ENCODE measurements around the gene NIN.

The NIN gene

DNA sequence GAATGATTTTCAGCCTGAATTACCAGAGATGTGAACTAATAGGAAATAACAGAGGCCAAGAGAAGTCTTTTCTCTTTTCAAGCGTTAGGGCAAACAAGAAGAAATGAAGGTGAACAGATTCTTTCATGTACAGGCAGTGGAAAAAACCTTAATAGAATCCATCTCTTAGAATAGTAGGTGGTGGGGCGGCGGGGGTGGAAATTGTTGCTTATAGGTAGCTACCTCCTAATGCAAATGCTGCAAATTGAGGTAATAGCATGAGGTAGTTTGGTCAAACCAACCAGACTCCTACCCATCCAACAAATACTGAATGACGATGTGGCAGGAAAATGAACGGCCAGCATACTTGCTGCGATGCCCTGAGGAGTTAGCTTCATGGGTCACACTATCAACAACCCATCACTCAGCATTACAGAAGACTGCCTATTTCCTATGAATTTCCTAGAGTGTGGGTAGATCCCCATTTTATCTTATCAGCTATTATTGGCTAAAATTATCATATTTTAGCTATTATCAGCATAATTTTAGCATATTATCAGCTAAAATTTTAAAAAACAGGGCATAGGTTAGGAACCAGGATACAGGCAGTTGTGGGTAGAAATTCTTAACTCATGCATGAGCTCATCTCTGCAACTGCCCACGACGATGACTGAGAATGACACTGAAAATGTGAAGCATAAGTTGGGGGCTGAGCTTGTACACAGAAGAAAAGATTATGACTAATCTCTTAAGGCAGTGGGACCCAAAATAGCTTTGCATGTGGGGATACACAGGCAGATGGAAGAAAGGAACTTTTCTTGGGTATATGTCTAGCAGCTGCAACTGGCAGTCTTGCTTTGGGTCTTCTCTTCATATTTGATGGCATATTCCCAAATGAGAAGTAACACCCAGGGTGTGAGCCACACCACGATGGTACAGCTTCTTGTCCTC is 68.7 kb downstream of the NIN start:
- Histone ChIP-seq H3K9ac (ENCODE audit: insufficient read length) (no peak overlapping the region), H3K4me3 (no peak overlapping the region), H3K27ac (no peak overlapping the region), H3K36me3 (ENCODE audit: insufficient read depth, low read length) (peaks cover 64% of the 10 kb centered on the region), H3K9me3 (ENCODE audit: low read depth, low read length) (no peaks in the 10 kb centered on the region)
- TF ChIP-seq EZH2 (IDR thresholded peaks at IDR 0.05) (no peak), POLR2AphosphoS5 (IDR thresholded peaks at IDR 0.05; ENCODE audit: borderline replicate concordance, low read depth, low read length) (no peak), FOXP2 (optimal IDR thresholded peaks at IDR 0.05; ENCODE audit: control extremely low read depth, extremely low read length, insufficient read depth) (no peak)
- DNase-seq (ENCODE audit: low read depth, low spot score) = no peak

DNA sequence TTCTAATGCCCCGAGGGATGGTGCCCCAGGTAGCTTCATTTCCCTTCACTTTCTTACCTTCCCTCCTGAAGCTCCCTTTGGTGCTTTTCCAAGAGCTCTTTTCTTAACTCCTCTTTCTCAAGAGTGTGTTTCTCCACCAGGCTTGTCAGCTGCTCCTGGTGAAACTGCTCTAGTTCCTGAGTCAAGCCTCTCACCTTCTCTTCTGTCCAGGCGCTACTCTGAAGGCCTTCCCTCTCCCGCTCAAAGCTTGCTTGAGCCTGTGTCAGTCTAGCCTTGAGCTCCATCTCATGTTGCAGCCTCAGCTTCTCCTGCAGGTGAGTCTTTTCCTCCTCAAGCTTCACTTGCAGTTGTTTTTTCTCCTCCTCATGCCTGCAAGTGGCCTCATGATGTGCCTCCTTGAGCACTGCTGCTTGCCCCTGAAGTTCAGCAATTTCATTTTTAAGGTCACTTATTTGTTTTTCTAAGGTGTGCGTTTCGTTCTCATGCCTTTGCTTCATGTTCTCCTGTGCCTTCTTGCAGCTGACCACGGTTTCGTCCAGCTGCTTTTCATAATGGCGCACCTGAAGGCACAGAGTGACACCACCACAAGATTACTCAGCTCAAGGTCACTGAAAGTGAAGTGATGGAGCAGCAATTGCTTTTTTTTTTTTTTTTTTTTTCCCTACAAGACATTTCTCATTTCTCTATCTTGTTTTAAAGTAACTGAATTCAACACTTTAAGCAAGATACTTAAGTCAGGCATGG is 71.0 kb downstream of the NIN start:
- Histone ChIP-seq H3K4me3 (no peak overlapping the region), H3K27ac (no peak overlapping the region), H3K9me3 (ENCODE audit: low read depth, low read length) (no peaks in the 10 kb centered on the region), H3K9ac (ENCODE audit: insufficient read length) (no peak overlapping the region), H3K36me3 (ENCODE audit: insufficient read depth, low read length) (peaks cover 54% of the 10 kb centered on the region)
- TF ChIP-seq POLR2AphosphoS5 (IDR thresholded peaks at IDR 0.05; ENCODE audit: borderline replicate concordance, low read depth, low read length) = no peak
- DNase-seq (ENCODE audit: low read depth, low spot score) = no peak

DNA sequence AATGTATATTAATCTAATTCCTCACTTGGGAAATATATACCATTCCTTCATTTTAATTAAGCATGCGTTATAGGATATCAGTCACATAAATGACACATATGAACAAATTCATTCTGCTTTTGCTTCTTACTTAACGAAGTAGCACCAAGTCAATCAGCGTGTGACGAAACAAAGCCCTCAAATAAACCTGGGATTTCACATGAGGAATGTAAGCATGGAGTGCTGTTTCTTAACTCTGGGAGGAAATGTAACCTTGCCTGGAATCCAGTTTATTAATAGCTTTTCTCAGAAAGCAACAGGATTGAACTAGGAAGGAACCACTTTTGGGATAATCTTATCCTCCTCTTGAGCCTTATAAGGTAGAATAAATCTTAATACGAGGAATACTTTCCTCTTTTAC is 72.0 kb downstream of the NIN start:
- no peak for DNase-seq (ENCODE audit: low read depth, low spot score)
- Histone ChIP-seq H3K9ac (ENCODE audit: insufficient read length) (no peak overlapping the region), H3K9me3 (ENCODE audit: low read depth, low read length) (no peaks in the 10 kb centered on the region), H3K27ac (no peak overlapping the region), H3K4me3 (no peak overlapping the region), H3K36me3 (ENCODE audit: insufficient read depth, low read length) (peaks cover 60% of the 10 kb centered on the region)
- TF ChIP-seq EZH2 (IDR thresholded peaks at IDR 0.05) (no peak), FOXP2 (optimal IDR thresholded peaks at IDR 0.05; ENCODE audit: control extremely low read depth, extremely low read length, insufficient read depth) (no peak), POLR2AphosphoS5 (IDR thresholded peaks at IDR 0.05; ENCODE audit: borderline replicate concordance, low read depth, low read length) (no peak)

GRCh38 chr14:50758305-50758704 is 72.7 kb downstream of the NIN start:
- Histone ChIP-seq H3K9ac (ENCODE audit: insufficient read length) (no peak overlapping the region), H3K9me3 (ENCODE audit: low read depth, low read length) (no peaks in the 10 kb centered on the region), H3K27ac (no peak overlapping the region), H3K36me3 (ENCODE audit: insufficient read depth, low read length) (peaks cover 60% of the 10 kb centered on the region), H3K4me3 (no peak overlapping the region)
- no peak for DNase-seq (ENCODE audit: low read depth, low spot score)
- no peak for TF ChIP-seq POLR2AphosphoS5 (IDR thresholded peaks at IDR 0.05; ENCODE audit: borderline replicate concordance, low read depth, low read length)
- TF ChIP-seq EZH2 (IDR thresholded peaks at IDR 0.05) = no peak
- no peak for TF ChIP-seq FOXP2 (optimal IDR thresholded peaks at IDR 0.05; ENCODE audit: control extremely low read depth, extremely low read length, insufficient read depth)

GRCh38 chr14:50757702-50758101 is 73.3 kb downstream of the NIN start:
- no peak for DNase-seq (ENCODE audit: low read depth, low spot score)
- Histone ChIP-seq H3K36me3 (ENCODE audit: insufficient read depth, low read length) (peaks cover 58% of the 10 kb centered on the region), H3K27ac (no peak overlapping the region), H3K9me3 (ENCODE audit: low read depth, low read length) (no peaks in the 10 kb centered on the region), H3K9ac (ENCODE audit: insufficient read length) (no peak overlapping the region), H3K4me3 (no peak overlapping the region)
- no peak for TF ChIP-seq EZH2 (IDR thresholded peaks at IDR 0.05)
- no peak for TF ChIP-seq POLR2AphosphoS5 (IDR thresholded peaks at IDR 0.05; ENCODE audit: borderline replicate concordance, low read depth, low read length)
- TF ChIP-seq FOXP2 (optimal IDR thresholded peaks at IDR 0.05; ENCODE audit: control extremely low read depth, extremely low read length, insufficient read depth) = no peak

GRCh38 chr14:50756300-50756699 is 74.7 kb downstream of the NIN start:
- no peak for TF ChIP-seq EZH2 (IDR thresholded peaks at IDR 0.05)
- no peak for TF ChIP-seq POLR2AphosphoS5 (IDR thresholded peaks at IDR 0.05; ENCODE audit: borderline replicate concordance, low read depth, low read length)
- no peak for TF ChIP-seq FOXP2 (optimal IDR thresholded peaks at IDR 0.05; ENCODE audit: control extremely low read depth, extremely low read length, insufficient read depth)
- peaks cover 57% of the 10 kb centered on the region for H3K36me3 ChIP-seq (ENCODE audit: insufficient read depth, low read length)
- H3K4me3 ChIP-seq = no peak overlapping the region
- H3K27ac ChIP-seq = no peak overlapping the region
- DNase-seq (ENCODE audit: low read depth, low spot score) = no peak
- H3K9ac ChIP-seq (ENCODE audit: insufficient read length) = no peak overlapping the region
- no peaks in the 10 kb centered on the region for H3K9me3 ChIP-seq (ENCODE audit: low read depth, low read length)

DNA sequence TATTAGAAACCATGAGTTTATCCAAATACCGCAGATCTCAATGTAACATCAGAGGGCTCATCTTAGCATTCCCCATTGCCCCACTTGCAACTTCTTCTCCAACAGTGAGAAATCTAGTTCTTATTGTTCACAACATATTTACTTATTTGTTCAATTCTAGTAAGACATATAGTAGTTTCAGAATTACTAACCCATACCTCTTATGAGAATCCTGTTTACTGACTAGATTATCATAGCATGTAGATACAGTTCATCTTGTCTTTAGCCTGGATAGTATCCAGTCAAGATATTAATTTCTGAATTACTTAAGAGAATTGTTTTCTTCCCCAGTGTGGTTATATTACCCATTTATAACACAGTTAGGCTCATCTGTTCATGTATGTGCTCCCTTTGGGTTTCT is 80.6 kb downstream of the NIN start:
- no peak for DNase-seq (ENCODE audit: low read depth, low spot score)
- H3K4me3 ChIP-seq = no peak overlapping the region
- TF ChIP-seq EZH2 (IDR thresholded peaks at IDR 0.05) (no peak), POLR2AphosphoS5 (IDR thresholded peaks at IDR 0.05; ENCODE audit: borderline replicate concordance, low read depth, low read length) (no peak), FOXP2 (optimal IDR thresholded peaks at IDR 0.05; ENCODE audit: control extremely low read depth, extremely low read length, insufficient read depth) (no peak)
- H3K9ac ChIP-seq (ENCODE audit: insufficient read length) = no peak overlapping the region
- peaks cover 64% of the 10 kb centered on the region for H3K36me3 ChIP-seq (ENCODE audit: insufficient read depth, low read length)
- no peak overlapping the region for H3K27ac ChIP-seq
- H3K9me3 ChIP-seq (ENCODE audit: low read depth, low read length) = no peaks in the 10 kb centered on the region

GRCh38 chr14:50745401-50746058 is 85.4 kb downstream of the NIN start:
- Histone ChIP-seq H3K36me3 (ENCODE audit: insufficient read depth, low read length) (peaks cover 51% of the 10 kb centered on the region), H3K4me3 (no peak overlapping the region), H3K9me3 (ENCODE audit: low read depth, low read length) (no peaks in the 10 kb centered on the region), H3K9ac (ENCODE audit: insufficient read length) (no peak overlapping the region), H3K27ac (no peak overlapping the region)
- TF ChIP-seq EZH2 (IDR thresholded peaks at IDR 0.05) (no peak), POLR2AphosphoS5 (IDR thresholded peaks at IDR 0.05; ENCODE audit: borderline replicate concordance, low read depth, low read length) (no peak), FOXP2 (optimal IDR thresholded peaks at IDR 0.05; ENCODE audit: control extremely low read depth, extremely low read length, insufficient read depth) (no peak)
- DNase-seq (ENCODE audit: low read depth, low spot score) = no peak
